ENCODE measurements around the gene KRTAP4-5.

Gene KRTAP4-5

DNA sequence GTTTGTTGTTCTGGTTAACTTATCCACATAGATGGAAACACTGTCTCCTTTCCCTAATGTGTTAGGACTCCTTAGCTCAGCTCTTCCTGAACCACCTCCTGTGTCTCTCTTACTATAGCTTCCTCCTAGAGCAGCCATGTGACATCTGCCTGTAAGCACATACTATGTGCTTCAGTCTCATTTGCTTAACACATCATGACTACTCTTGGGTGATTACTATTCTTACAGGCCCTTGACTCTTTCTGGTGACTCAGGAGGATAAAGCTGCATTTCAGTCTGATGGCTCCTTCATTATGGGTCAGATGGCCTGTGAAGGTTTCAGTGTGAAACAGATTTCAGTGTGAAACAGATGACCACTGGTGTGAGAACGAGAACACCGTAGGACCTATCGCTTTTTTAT lies 28.7 kb upstream of the KRTAP4-5 start:
- Histone ChIP-seq H2AFZ (ENCODE audit: low read depth, low read length) (no peak overlapping the region), H4K91ac (ENCODE audit: low read length) (no peak overlapping the region), H3K9ac (ENCODE audit: low read length) (peak overlapping the region; percentile 83), H3K4ac (ENCODE audit: low read depth in 1 of 2, low read length in 2 of 2) (no peak overlapping the region), H3K4me1 (ENCODE audit: control insufficient read depth, insufficient read depth, low read depth, low read length) (peaks cover 4% of the 10 kb centered on the region), H3K4me3 (ENCODE audit: insufficient read depth in 1 of 2, low read depth in 1 of 2, low read length in 2 of 2) (no peak overlapping the region), H2BK120ac (ENCODE audit: low read depth, low read length) (no peak overlapping the region), H3K4me2 (ENCODE audit: low read length, poor library complexity, severe bottlenecking) (no peak overlapping the region), H3K27me3 (ENCODE audit: control insufficient read depth in 1 of 2, insufficient read depth in 1 of 2, low read length in 2 of 2) (no peaks in the 10 kb centered on the region), H3K79me1 (replicated peaks; ENCODE audit: low read length, poor library complexity, severe bottlenecking) (no peaks in the 10 kb centered on the region), H3K27ac (ENCODE audit: low read length, poor library complexity, severe bottlenecking) (no peak overlapping the region), H3K18ac (ENCODE audit: low read depth in 1 of 2, low read length in 2 of 2) (no peak overlapping the region), H2AK5ac (ENCODE audit: low read length, severe bottlenecking) (no peak overlapping the region), H3K9me3 (ENCODE audit: control insufficient read depth, low read length) (no peaks in the 10 kb centered on the region), H2BK12ac (ENCODE audit: low read length in 2 of 2) (no peak overlapping the region), H4K8ac (ENCODE audit: low read length) (no peak overlapping the region), H2BK5ac (ENCODE audit: low read depth, low read length, poor library complexity, severe bottlenecking) (no peak overlapping the region), H3K36me3 (ENCODE audit: control insufficient read depth in 1 of 2, insufficient read depth in 2 of 2, low read depth in 1 of 2, low read length in 2 of 2) (no peaks in the 10 kb centered on the region), H2BK15ac (ENCODE audit: low read depth, poor library complexity, severe bottlenecking) (no peak overlapping the region), H3K14ac (ENCODE audit: low read length in 2 of 2) (no peak overlapping the region), H3K23ac (ENCODE audit: low read length in 2 of 2) (no peak overlapping the region)
- 71% methylated on average over 1 of the region's 3 CpGs for WGBS
- DNase-seq = peak; percentile 5

DNA sequence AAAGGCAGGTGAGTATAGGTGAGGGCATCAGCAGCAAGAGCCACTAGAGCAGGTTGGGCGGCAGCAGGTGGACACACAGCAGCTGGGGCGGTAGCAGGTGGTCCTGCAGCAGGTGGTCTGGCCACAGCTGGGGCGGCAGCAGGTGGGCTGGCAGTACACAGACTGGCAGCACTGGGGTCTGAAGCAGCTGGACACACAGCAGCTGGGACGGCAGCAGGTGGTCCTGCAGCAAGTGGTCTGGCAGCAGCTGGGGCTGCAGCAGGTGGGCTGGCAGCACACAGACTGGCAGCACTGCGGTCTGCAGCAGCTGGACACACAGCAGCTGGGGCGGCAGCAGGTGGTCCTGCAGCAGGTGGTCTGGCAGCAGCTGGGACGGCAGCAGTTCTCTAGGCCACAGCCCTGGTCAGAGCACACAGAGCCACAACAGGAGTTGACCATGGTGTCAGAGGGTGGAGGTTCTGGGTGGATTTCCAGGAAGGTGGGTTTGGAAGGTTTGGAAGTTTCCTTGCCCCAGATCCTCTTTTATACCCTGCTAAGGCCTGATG lies 28.2 kb upstream of the KRTAP4-5 start, which contains the start of gene KRTAP4-2:
Gene KRTAP4-2 (minus strand): TSS at position 495 of the 545 bp plus-strand sequence. CDS start 57 bp downstream, at position 438.
- H2BK15ac ChIP-seq (ENCODE audit: low read depth, poor library complexity, severe bottlenecking) = no peak within 1 kb of the TSS
- no peak within 1 kb of the TSS for H2AFZ ChIP-seq (ENCODE audit: low read depth, low read length)
- no peak within 1 kb of the TSS for H3K23ac ChIP-seq (ENCODE audit: low read length in 2 of 2)
- DNase-seq = no peak
- no peaks in the 10 kb centered on the region for H3K9me3 ChIP-seq (ENCODE audit: control insufficient read depth, low read length)
- peak within 1 kb of the TSS; percentile 83 for H3K9ac ChIP-seq (ENCODE audit: low read length)
- H3K4ac ChIP-seq (ENCODE audit: low read depth in 1 of 2, low read length in 2 of 2) = no peak within 1 kb of the TSS
- no peak within 1 kb of the TSS for H2BK12ac ChIP-seq (ENCODE audit: low read length in 2 of 2)
- H3K27me3 ChIP-seq (ENCODE audit: control insufficient read depth in 1 of 2, insufficient read depth in 1 of 2, low read length in 2 of 2) = no peaks in the 10 kb centered on the region
- no peak within 1 kb of the TSS for H4K91ac ChIP-seq (ENCODE audit: low read length)
- no peak within 1 kb of the TSS for H2AK5ac ChIP-seq (ENCODE audit: low read length, severe bottlenecking)
- H3K4me3 ChIP-seq (ENCODE audit: insufficient read depth in 1 of 2, low read depth in 1 of 2, low read length in 2 of 2) = no peak within 1 kb of the TSS
- H3K4me2 ChIP-seq (ENCODE audit: low read length, poor library complexity, severe bottlenecking) = no peak within 1 kb of the TSS
- WGBS = 89% methylated on average over 6 of the region's 7 CpGs
- H2BK120ac ChIP-seq (ENCODE audit: low read depth, low read length) = no peak within 1 kb of the TSS
- peaks cover 4% of the 10 kb centered on the region for H3K4me1 ChIP-seq (ENCODE audit: control insufficient read depth, insufficient read depth, low read depth, low read length)
- H2BK5ac ChIP-seq (ENCODE audit: low read depth, low read length, poor library complexity, severe bottlenecking) = no peak within 1 kb of the TSS
- H3K79me1 ChIP-seq (replicated peaks; ENCODE audit: low read length, poor library complexity, severe bottlenecking) = no peaks in the 10 kb centered on the region
- H3K27ac ChIP-seq (ENCODE audit: low read length, poor library complexity, severe bottlenecking) = peak within 1 kb of the TSS; percentile 8
- H3K14ac ChIP-seq (ENCODE audit: low read length in 2 of 2) = peak within 1 kb of the TSS in 1 of 2 experiments; percentile 41
- no peak within 1 kb of the TSS for H3K18ac ChIP-seq (ENCODE audit: low read depth in 1 of 2, low read length in 2 of 2)
- no peak within 1 kb of the TSS for H4K8ac ChIP-seq (ENCODE audit: low read length)
- no peaks in the 10 kb centered on the region for H3K36me3 ChIP-seq (ENCODE audit: control insufficient read depth in 1 of 2, insufficient read depth in 2 of 2, low read depth in 1 of 2, low read length in 2 of 2)

DNA sequence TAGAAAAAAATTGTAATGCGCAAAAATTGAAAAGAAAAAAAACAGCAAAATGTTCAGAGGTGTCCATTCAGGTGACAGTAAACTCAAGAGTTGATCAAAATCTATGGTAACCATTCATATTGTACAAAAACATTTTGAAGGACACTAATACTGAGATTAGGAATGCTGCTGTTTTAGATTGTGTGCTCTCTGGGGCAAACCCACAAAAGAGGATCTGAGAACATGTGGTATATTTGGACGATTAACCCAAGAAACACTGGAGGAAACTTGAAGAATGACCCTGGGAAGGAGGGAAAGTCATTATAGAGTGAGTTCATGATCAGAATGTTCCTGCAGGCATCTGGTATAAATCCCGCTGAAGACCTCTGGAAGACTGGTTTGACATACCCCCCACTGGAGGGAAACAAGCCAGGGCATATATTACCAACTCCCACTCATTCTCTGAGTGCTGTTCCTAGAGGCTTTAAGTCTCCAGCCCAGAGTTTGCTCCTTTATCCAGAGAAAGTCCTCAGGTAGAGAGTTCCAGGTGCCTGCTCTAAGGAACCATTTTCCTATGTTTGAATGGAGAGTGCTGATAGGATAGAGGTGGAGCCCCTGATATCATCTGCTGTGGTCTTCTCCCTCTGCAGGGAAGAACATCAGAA lies 27.2 kb upstream of the KRTAP4-5 start:
- Histone ChIP-seq H3K79me1 (replicated peaks; ENCODE audit: low read length, poor library complexity, severe bottlenecking) (no peaks in the 10 kb centered on the region), H3K9ac (ENCODE audit: low read length) (no peak overlapping the region), H2BK12ac (ENCODE audit: low read length in 2 of 2) (no peak overlapping the region), H3K18ac (ENCODE audit: low read depth in 1 of 2, low read length in 2 of 2) (no peak overlapping the region), H3K4me3 (ENCODE audit: insufficient read depth in 1 of 2, low read depth in 1 of 2, low read length in 2 of 2) (no peak overlapping the region), H2BK15ac (ENCODE audit: low read depth, poor library complexity, severe bottlenecking) (no peak overlapping the region), H3K27ac (ENCODE audit: low read length, poor library complexity, severe bottlenecking) (no peak overlapping the region), H3K9me3 (ENCODE audit: control insufficient read depth, low read length) (no peaks in the 10 kb centered on the region), H2AK5ac (ENCODE audit: low read length, severe bottlenecking) (no peak overlapping the region), H4K91ac (ENCODE audit: low read length) (no peak overlapping the region), H3K36me3 (ENCODE audit: control insufficient read depth in 1 of 2, insufficient read depth in 2 of 2, low read depth in 1 of 2, low read length in 2 of 2) (no peaks in the 10 kb centered on the region), H2BK120ac (ENCODE audit: low read depth, low read length) (no peak overlapping the region), H4K8ac (ENCODE audit: low read length) (no peak overlapping the region), H3K4ac (ENCODE audit: low read depth in 1 of 2, low read length in 2 of 2) (no peak overlapping the region), H3K23ac (ENCODE audit: low read length in 2 of 2) (no peak overlapping the region), H3K4me2 (ENCODE audit: low read length, poor library complexity, severe bottlenecking) (no peak overlapping the region), H2AFZ (ENCODE audit: low read depth, low read length) (no peak overlapping the region), H3K14ac (ENCODE audit: low read length in 2 of 2) (no peak overlapping the region), H3K4me1 (ENCODE audit: control insufficient read depth, insufficient read depth, low read depth, low read length) (peaks cover 4% of the 10 kb centered on the region), H2BK5ac (ENCODE audit: low read depth, low read length, poor library complexity, severe bottlenecking) (no peak overlapping the region), H3K27me3 (ENCODE audit: control insufficient read depth in 1 of 2, insufficient read depth in 1 of 2, low read length in 2 of 2) (no peaks in the 10 kb centered on the region)
- WGBS = 84% methylated on average over 2 of the region's 3 CpGs
- DNase-seq = no peak

DNA sequence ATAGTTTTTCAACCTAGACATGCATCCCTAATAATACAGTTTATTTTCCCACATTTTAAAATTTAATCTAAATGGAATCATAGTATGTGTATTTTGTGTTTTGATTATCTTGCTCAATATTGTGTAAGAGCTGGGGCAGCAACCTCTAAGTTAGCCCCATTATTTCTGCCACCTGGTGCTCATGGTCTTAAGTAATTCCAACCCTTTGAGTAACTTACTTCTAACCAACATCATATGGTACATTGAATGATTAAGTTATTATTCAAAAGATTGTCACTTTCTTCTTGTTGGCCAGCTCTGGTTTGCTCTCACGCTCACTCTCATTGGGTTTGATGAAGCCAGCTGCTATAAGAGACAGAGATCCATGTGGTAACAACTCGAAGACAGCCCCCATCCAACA lies 22.3 kb upstream of the KRTAP4-5 start:
- 90% methylated on average over 2 of the region's 2 CpGs for WGBS

More for the DNA sequence above, 22.3 kb upstream of the KRTAP4-5 start:
- Histone ChIP-seq H3K4me1 (ENCODE audit: control insufficient read depth, insufficient read depth, low read depth, low read length) (peaks cover 3% of the 10 kb centered on the region), H4K91ac (ENCODE audit: low read length) (no peak overlapping the region), H2BK15ac (ENCODE audit: low read depth, poor library complexity, severe bottlenecking) (no peak overlapping the region), H4K8ac (ENCODE audit: low read length) (no peak overlapping the region), H3K18ac (ENCODE audit: low read depth in 1 of 2, low read length in 2 of 2) (no peak overlapping the region), H3K27me3 (ENCODE audit: control insufficient read depth in 1 of 2, insufficient read depth in 1 of 2, low read length in 2 of 2) (no peaks in the 10 kb centered on the region), H3K4me3 (ENCODE audit: insufficient read depth in 1 of 2, low read depth in 1 of 2, low read length in 2 of 2) (no peak overlapping the region), H3K9me3 (ENCODE audit: control insufficient read depth, low read length) (no peaks in the 10 kb centered on the region), H2BK12ac (ENCODE audit: low read length in 2 of 2) (no peak overlapping the region), H2BK120ac (ENCODE audit: low read depth, low read length) (no peak overlapping the region), H3K14ac (ENCODE audit: low read length in 2 of 2) (no peak overlapping the region), H3K27ac (ENCODE audit: low read length, poor library complexity, severe bottlenecking) (no peak overlapping the region), H2AFZ (ENCODE audit: low read depth, low read length) (no peak overlapping the region), H3K4me2 (ENCODE audit: low read length, poor library complexity, severe bottlenecking) (no peak overlapping the region), H2AK5ac (ENCODE audit: low read length, severe bottlenecking) (no peak overlapping the region), H3K23ac (ENCODE audit: low read length in 2 of 2) (no peak overlapping the region), H3K9ac (ENCODE audit: low read length) (no peak overlapping the region), H3K79me1 (replicated peaks; ENCODE audit: low read length, poor library complexity, severe bottlenecking) (no peaks in the 10 kb centered on the region), H3K36me3 (ENCODE audit: control insufficient read depth in 1 of 2, insufficient read depth in 2 of 2, low read depth in 1 of 2, low read length in 2 of 2) (no peaks in the 10 kb centered on the region), H2BK5ac (ENCODE audit: low read depth, low read length, poor library complexity, severe bottlenecking) (no peak overlapping the region), H3K4ac (ENCODE audit: low read depth in 1 of 2, low read length in 2 of 2) (no peak overlapping the region)
- DNase-seq = no peak
